Measurements from ENCODE around the gene B2M.
"Not testable (repeated sequence)": the region's sequence is repeated elsewhere in the genome, so short reads cannot be mapped to it uniquely, and the experiment has no call there.

The B2M gene

DNA sequence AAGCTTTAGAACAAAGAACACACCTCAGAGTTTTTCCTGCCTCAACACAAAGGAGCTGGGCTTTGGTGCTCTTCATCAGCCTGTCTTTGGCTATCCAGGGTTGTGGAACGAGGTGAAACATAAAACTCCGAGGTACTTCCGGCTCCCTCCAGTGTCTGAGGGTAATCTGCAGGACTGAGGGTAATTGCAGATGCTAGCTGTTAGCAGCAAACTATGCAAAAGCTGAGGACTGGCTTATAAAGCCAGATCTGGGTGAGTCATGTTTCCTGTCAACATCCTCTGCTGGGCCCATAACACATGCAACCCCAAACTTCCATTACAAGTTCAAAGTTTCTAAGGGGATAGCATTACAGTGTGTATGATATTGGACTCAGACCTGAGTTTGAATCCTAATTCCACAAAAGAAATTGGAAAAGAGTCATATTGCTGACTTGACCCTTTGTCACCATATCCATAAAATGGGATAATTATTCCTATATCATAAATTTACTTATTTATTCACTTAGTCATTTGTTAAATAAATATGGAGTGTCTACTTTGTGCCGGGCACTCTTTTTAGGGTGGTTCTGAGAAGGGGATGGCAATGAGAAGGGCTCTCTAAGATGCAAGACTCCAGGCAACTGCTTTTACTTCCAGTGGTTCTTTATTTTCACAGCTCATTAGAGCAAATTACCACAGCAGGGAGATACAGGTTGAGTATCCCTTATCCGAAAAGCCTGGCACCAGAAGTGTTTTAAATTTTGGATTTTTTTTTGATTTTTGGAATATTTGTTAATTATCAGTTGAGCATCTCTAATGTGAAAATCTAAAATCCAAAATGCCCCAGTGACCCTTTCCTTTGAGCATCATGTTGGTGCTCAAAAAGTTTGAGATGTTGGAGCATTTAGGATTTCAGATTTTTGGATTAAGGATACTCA is 15.5 kb downstream of the B2M start:
- DNase-seq = peak; percentile 90

DNA sequence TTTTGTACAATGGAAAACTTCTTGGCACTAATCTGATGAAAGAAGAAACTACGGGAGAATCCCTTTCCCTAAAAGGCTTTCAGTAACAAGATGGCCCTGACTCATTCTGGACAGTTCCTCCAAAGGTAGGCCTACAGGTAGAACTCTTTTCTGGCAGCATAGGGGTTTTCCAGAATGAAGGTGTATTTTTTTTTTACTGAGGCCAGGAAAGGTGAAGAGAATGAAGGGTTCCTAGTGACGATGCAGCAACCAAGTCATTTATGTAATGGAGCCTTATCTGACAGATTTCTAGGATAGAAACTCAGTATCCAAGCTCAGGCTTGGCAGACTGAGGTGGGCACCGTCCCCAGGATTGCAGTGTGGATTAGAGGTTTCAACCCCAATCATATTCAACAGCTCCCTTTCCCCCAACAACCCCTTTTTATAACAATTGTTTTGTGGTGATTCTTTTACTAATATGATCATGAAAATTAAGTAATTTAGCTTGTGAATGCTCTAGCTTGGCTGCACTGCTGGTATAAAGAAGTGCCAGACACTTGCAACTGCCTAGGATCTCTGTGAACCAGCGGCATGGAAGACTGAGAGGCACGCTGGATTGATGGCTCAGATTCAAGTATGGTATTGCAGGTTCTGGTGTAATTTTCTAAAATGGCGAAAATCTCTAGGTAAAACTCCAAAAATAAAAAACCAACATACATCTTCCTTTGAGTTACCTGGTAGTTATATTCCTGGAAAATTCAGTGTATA is 16.3 kb downstream of the B2M start:
- DNase-seq = no peak

DNA sequence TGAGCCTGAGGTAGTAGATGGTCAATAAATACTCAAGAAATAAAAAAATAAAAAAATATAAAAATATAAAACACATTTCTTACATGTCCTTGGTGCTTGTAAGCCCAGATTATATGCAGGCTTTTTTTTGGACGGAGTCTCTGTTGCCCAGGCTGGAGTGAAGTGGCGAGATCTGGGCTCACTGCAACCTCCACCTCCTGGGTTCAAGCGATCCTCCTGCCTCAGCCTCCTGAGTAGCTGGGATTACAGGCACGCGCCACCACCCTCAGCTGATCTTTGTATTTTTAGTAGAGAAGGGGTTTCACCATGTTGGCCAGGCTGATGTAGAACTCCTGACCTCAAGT is 16.9 kb downstream of the B2M start:
- not testable (repeated sequence) for DNase-seq

DNA sequence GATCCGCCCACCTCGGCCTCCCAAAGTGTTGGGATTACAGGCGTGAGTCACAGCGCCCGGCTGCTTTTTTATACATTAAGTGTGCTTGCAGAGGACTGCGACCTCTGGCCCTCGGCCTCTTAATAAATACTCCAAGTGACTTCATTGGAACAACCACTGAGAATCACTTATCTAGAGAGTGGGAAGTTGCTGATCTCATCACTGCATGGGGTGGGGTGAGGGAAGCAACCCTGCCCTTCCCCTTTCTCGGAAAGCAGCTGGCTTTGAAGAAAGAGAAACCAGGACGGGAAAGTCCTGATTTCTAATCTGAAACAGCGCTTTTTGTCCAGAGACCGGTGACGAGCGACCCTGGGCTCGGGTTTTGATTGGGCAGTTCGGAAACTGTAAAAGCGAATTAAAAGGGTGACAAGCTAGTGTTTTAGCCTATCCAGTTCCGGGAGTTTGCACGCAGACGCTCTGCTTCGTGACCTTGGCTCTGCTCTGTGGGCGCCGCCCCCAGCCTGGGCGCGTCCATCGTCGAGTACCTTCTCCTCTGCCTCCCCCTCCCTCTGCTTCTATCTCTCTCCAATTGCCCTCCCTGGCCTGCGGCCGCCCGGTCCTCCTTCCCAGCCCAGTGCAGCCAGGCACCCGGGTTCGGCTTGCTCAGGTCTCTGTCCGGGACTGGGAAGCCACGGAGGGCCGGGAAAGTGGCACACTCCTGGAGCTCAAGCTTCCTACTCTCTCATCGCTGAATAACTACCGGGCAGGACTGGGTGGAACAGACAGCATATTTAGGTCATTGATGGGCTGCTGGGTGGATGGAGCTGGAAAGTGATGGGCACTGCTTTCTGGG is 17.5 kb downstream of the B2M start:
- peak; percentile 99 for DNase-seq

DNA sequence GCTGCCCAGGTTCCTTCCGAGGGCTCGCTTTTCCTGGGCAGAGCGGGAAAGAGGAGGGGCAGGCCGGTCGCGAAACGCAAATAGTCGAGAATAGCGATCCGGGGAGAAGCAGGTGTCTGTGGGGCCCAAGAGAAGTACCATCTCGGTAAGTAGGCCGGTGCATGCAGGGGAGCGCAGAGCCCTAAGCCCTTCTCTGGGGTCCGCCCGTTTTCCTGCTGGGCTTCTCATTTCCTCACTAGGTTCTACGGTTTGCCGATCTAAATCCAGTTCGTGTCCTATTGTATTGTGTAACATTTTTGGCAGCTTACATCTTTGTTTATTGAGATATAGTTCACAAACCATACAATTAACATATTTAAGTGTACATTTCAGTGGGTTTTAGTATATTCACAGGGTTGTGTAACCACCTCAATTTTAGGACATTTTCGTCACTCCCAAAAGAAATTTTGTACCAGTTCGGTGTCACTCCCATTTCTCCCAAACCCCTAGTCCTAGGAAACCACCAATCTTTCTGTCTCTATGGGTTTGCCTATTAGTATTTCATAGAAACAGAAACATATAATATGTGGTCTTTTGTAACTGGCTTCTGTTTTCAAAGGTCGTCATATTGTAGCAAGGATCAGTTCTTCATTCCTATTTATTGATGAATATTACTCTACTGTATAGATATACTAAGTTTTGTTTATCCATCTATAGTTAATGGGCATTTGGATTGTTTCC is 18.3 kb downstream of the B2M start:
- peak; percentile 79 for DNase-seq

DNA sequence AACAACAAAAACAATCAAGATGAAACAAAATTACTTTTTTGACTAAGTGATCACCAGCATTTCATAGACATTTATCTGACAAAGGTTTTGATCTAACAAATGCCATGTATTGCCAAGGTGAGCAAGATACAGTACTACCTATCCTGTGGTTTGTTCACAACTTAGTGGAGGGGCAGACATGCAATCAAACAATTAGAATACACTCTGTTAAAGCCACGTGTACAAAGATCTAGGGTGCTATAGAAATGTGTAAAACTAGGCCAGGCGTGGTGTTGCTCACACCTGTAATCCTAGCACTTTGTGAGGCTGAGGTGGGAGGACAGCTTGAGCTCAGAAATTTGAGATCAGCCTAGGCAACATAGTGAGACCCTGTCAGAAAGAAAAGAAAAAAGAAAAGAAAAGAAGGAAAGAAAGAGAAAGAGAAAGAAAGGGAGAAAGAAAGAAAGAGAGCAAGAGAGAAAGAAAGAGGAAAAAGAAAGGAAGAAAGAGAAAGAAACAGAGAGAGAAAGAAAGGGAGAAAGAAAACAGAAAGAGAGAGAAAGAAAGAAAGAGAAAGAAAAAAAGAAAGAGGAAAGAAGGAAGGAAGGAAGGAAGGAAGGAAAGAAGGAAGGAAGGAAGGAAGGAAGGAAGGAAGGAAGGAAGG is 23.6 kb downstream of the B2M start:
- DNase-seq = no peak

DNA sequence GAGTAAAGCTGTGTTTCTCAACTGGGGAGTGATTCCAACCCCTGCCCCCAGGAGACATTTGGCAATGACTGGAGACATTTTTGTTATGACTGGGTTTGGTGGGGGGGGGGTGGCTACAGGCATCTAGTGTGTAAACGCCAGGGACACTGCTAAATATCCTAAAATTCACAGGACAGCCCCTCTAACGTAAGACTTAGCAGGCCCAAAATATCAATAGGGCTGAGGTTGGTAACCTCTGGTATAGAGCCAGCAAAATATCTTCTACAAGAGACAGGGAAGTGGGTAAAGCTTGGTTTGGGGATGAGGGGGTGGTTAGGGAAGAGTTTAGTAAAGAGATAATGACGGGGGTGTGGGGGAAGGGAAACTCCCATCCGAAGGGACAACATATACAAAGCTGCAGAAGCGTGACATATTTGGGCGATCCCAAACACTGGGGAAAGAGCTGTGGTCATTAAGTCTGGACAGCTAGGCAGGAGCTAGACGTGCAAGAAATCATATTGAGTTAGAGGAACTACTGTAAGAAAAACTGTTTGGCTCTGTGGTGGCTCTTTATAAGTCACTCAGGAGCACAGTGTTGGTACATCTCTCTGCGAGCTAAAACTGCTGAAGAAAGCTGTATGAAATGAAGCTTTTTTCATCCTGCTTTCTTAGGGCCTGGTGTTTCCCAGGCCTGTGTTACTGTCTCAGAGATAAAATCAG is 24.3 kb downstream of the B2M start:
- DNase-seq = peak; percentile 96

DNA sequence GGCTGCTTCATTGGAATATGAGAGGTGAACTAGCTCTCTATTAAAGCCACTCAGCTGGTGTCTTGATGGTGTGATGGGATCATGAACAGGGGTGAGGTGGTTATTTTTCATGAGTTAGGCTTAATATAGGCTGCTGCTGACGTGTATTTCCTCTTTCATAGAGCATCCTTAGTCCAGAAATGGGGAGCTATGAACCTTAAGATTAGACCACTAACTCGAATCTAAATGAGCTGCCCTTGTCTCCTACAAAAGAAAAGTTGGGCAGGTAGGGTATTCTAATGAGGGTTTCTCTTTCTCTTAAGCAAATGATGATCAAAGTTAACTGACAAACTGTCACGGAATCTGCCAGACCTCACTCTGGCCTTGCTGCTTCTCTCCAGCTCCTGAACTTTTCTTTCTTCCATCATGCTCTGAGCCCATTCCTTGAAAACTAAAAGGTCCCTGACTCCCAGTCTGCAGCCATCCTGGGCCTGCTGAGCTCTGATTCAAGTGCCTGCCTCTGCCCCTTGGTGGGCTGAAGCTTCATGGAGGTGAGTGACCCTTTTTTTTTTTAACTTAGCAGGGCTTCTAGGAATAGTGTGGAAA is 25.0 kb downstream of the B2M start, which contains the start of gene TRIM69:
Gene TRIM69, plus strand, starts transcription at position 348 of the 585 bp plus-strand sequence. Its CDS starts 177 bp downstream, at position 525.
- peak; percentile 44 for DNase-seq

DNA sequence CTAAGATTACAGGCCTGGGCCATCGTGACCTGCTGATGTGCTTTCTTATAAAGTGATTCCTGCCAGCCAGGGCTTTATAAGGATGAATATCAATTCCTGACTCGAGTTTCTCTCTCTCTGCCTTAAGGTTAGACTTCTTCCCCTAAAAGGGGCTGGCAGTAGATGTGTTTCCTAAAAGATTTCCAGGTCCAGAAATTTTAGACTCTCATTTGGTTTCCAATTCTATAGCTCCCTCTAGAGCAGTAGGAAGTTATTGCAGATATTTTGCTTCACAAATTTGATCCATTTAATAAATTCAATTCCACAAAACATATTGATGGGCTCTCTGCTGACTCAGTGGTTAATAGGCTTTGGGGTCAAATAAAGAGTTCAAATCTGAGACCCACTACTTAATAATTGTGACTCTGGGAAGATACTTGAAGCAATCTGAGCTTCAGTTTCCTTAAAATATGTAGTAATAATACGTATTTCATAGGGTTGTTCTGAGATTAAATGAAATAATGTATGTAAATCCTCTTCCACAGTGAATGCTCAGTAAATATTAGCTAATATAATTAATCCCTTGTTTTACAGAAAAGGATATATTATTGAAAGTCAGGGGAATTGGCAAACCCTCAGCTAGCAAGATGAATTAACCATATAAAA is 27.1 kb downstream of the B2M start:
- peak; percentile 78 for DNase-seq

DNA sequence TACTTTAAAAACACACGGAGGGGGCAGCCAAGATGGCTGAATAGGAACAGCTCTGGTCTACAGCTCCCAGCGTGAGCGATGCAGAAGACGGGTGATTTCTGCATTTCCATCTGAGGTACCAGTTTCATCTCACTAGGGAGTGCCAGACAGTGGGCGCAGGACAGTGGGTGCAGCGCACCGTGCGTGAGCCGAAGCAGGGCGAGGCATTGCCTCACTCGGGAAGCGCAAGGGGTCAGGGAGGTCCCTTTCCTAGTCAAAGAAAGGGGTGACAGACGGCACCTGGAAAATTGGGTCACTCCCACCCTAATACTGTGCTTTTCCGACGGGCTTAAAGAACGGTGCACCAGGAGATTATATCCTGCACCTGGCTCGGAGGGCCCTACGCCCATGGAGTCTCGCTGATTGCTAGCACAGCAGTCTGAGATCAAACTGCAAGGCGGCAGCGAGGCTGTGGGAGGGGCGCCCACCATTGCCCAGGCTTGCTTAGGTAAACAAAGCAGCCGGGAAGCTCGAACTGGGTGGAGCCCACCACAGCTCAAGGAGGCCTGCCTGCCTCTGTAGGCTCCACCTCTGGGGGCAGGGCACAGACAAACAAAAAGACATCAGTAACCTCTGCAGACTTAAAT is 28.0 kb downstream of the B2M start:
- not testable (repeated sequence) for DNase-seq

DNA sequence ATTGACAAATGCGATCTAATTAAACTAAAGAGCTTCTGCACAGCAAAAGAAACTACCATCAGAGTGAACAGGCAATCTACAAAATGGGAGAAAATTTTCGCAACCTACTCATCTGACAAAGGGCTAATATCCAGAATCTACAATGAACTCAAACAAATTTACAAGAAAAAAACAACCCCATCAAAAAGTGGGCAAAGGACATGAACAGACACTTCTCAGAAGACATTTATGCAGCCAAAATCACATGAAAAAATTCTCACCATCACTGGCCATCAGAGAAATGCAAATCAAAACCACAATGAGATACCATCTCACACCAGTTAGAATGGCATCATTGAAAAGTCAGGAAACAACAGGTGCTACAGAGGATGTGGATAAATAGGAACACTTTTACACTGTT is 32.1 kb downstream of the B2M start:
- not testable (repeated sequence) for DNase-seq

DNA sequence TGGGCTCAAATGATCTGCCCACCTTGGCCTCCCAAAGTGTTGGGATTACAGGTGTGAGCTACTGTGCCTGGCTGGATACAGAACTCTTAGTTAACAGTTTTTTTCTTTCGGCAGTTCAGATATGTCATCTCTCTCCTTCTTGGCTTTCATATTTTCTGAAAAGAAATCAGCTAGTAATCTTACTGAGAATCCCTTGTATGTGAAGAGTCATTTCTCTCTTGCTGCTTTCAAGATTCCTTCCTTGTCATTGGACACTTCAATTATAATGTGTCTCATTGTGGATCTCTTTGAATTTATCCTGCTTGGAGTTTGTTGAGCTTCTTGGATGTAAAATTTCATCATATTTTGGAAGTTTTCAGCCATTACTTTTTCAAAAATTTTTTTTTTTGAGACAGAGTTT is 42.0 kb downstream of the B2M start:
- DNase-seq = no peak

DNA sequence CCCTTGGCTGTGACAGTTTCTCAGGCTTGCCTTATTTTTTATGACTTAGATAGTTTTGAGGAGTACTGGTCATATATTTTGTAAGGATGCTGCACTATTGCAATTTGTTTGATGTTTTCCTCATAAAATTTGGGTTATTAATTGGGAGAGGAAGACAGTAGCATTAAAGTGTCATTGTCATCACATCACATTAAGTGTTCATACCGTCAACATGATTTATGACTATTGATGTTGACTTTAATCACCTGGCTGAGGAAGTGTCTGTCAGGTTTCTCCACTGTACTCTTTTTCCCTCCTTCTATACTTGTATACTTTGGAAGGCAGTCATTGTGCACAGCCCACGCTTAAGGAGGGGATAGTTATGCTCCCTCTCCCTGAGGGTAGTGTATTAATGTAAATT is 51.9 kb downstream of the B2M start:
- no peak for DNase-seq

DNA sequence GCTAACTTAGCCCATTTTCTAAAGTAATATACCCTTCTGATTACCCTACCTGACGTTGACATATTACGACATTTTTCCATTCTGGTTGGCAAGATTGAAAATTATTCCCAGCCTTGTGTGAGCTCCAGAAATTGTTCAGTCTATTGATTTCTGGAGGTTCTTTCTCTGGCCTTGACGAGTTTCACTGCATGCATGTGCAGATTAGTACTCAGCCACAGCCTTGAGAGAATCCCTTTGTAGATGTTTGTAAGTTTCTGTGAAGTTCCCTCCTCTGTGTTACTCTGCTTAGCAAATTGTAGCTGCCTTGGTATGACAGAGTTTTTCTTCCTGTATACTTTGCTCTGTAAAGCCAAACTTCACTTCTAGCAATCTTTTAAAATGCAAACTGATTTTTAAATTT is 52.5 kb downstream of the B2M start:
- no peak for DNase-seq

DNA sequence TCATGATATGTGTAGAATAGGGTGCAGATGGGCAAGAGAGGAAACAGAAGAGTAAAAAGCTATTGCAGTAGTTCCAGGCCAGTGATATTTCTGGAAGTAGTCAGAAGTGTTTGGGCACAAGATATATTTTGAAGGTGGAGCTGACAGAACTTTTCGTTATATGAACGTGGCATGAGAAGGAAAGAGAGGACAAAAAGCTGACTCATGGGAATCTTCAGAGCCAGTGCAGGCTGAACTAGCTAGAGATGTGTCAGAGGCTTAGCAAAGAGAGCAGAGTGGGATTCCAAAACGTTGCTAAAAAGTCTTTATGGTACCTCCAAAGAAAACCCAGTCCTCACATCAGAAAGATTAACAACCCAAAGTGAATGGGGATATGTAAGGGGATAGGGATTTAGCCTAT is 53.7 kb downstream of the B2M start:
- no peak for DNase-seq
